K562 (cell line): ENCODE measurements around the gene ZNF83. TPM values are rescaled to one million over a fixed set of nuclear protein-coding genes. Genes with fewer than 3 reads are reported as not detected.
A peak's percentile ranks its signal among the peaks of the same experiment; 100 is the strongest.

Experiments used
- CAMTA2 ChIP-seq: fragments of 250-450 bp; sonication (Bioruptor Pico); conservative IDR thresholded peaks from 2 replicates; pipeline ENCODE4 v1.5.1; 2022
- CBX2 ChIP-seq: fragments of 200-600 bp; sonication (generic); IDR thresholded peaks from one replicate; pipeline ENCODE4 v1.6.1; 2012; ENCODE audit warnings: mild to moderate bottlenecking, low read length, inconsistent platforms; ENCODE audit not compliant: insufficient read depth, poor library complexity, severe bottlenecking
- CREB1 ChIP-seq, 2 experiments: sonication (generic) in 1 of 2; formaldehyde crosslinking in 1 of 2; IDR thresholded peaks; 2 replicates each; pipeline versions ENCODE4 v1.6.1 to v1.8.0; 2012 to 2022; ENCODE audit warnings: inconsistent platforms in 1 of 2, mild to moderate bottlenecking in 1 of 2, missing genetic modification reagents in 1 of 2, moderate library complexity in 1 of 2
- ILK ChIP-seq: fragments of 450-650 bp; IDR thresholded peaks from 2 replicates; pipeline ENCODE4 v1.6.1; 2016; ENCODE audit warnings: missing genetic modification characterization, low read depth, mild to moderate bottlenecking, missing compliant biosample characterization, moderate library complexity, borderline replicate concordance
- MEIS2 ChIP-seq: fragments of 450-650 bp; IDR thresholded peaks from 2 replicates; pipeline ENCODE4 v1.6.1; 2014; ENCODE audit warnings: mild to moderate bottlenecking; ENCODE audit not compliant: partially characterized antibody
- POLR2AphosphoS2 ChIP-seq: IDR thresholded peaks from 2 replicates; pipeline ENCODE4 v1.6.1; 2012; ENCODE audit warnings: low read length, improper control_type of control experiment
- SMARCA4 ChIP-seq: fragments of 450-650 bp; IDR thresholded peaks from 2 replicates; pipeline ENCODE4 v1.6.1; 2016
- XRCC5 ChIP-seq: fragments of 200-400 bp; formaldehyde crosslinking; IDR thresholded peaks from 2 replicates; pipeline ENCODE4 v1.6.1; 2017; ENCODE audit warnings: low read depth, mild to moderate bottlenecking, low read length
- ZNF253 ChIP-seq: fragments of 250-450 bp; sonication (Bioruptor Pico); conservative IDR thresholded peaks from 2 replicates; pipeline ENCODE4 v1.6.1; 2021; ENCODE audit warnings: mild to moderate bottlenecking
- ZNF316 ChIP-seq: fragments of 450-650 bp; IDR thresholded peaks from 2 replicates; pipeline ENCODE4 v1.6.1; 2016
- polyA plus RNA-seq, 8 experiments: library from polyadenylated mRNA; depleted of rRNA in 4 of 8; stranded (reverse) in 5 of 8; unstranded in 3 of 8; fragments of >200 nt; fragmentation: Nextera tagmentation in 2 of 8; fragmentation: Illumina TruSeq in 1 of 8; extraction: Ambion mirVana in 2 of 8; extraction: Trizol in 1 of 8; gene quantifications; 2 replicates each; pipeline versions ENCODE4 v1.2.1 to v1.2.3, GENCODE V29; 2011 to 2014; ENCODE audit warnings: inconsistent platforms in 1 of 8, missing spikeins in 1 of 8
- total RNA-seq, 7 experiments: library from RNA; depleted of rRNA in 6 of 7; stranded (reverse); fragments of >200 nt in 6 of 7; fragmentation: Illumina TruSeq in 2 of 7; extraction: Trizol in 2 of 7; gene quantifications; 2 replicates each; pipeline versions ENCODE4 v1.2.1 to v1.2.3, GENCODE V29; 2011 to 2021; ENCODE audit warnings: low replicate concordance in 1 of 7
- TF ChIP-seq, protein P1 (sequence below): sonication (generic); formaldehyde crosslinking; IDR thresholded peaks from 2 replicates; pipeline ENCODE4 v1.8.0; 2023; ENCODE audit warnings: mild to moderate bottlenecking, missing genetic modification reagents
- TF ChIP-seq, protein P2 (sequence below), 2 experiments: fragments of 450-650 bp; conservative IDR thresholded peaks; 2 replicates each; pipeline ENCODE4 v1.6.1; 2017; ENCODE audit warnings: mild to moderate bottlenecking in 2 of 2, moderate library complexity in 2 of 2
- TF ChIP-seq, protein P3 (sequence below): fragments of 250-450 bp; sonication (Bioruptor Pico); IDR thresholded peaks from 2 replicates; pipeline ENCODE4 v1.5.0; 2021; ENCODE audit warnings: mild to moderate bottlenecking, borderline replicate concordance

ZNF83 gene
- total and polyA plus RNA-seq, 9 of the 15 experiments (the other 6 are each of a cell fraction or from before 2014, with no cell fraction given) = 18.6 to 74.3 (median 51.9) TPM

DNA sequence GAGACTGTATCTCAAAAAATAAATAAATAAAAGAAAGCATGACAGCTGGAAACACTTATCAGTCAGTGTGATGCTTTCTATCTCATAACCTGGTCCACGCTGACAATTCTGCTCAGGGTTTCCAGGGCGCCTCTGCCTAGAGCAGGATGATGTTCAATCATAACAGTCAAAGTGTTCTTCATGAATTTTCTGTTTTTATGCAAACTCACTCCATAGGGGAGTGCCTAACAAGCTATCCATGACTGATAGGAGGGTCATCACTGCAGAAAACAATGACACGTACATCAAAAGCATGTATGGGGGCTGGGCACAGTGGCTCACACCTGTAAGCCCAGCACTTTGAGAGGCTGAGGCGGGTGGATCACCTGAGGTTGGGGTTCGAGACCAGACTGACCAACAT lies 41.4 kb upstream of the ZNF83 start (continued):
- TF ChIP-seq CBX2 (no peak), XRCC5 (no peak), ZNF253 (no peak), MEIS2 (peak; percentile 13), ILK (tag) (no peak), CREB1 (IDR thresholded peaks at IDR 0.05) (no peak), CREB1 (CRISPR knock-in tag; IDR thresholded peaks at IDR 0.05) (no peak), SMARCA4 (no peak), ZNF316 (peak; percentile 22; the same call in 1 of the 2 replicates), CAMTA2 (CRISPR knock-in tag) (no peak), POLR2AphosphoS2 (no peak)
- TF ChIP-seq, protein P1, sequence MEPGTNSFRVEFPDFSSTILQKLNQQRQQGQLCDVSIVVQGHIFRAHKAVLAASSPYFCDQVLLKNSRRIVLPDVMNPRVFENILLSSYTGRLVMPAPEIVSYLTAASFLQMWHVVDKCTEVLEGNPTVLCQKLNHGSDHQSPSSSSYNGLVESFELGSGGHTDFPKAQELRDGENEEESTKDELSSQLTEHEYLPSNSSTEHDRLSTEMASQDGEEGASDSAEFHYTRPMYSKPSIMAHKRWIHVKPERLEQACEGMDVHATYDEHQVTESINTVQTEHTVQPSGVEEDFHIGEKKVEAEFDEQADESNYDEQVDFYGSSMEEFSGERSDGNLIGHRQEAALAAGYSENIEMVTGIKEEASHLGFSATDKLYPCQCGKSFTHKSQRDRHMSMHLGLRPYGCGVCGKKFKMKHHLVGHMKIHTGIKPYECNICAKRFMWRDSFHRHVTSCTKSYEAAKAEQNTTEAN (CRISPR knock-in tag) = no peak
- TF ChIP-seq, protein P2, sequence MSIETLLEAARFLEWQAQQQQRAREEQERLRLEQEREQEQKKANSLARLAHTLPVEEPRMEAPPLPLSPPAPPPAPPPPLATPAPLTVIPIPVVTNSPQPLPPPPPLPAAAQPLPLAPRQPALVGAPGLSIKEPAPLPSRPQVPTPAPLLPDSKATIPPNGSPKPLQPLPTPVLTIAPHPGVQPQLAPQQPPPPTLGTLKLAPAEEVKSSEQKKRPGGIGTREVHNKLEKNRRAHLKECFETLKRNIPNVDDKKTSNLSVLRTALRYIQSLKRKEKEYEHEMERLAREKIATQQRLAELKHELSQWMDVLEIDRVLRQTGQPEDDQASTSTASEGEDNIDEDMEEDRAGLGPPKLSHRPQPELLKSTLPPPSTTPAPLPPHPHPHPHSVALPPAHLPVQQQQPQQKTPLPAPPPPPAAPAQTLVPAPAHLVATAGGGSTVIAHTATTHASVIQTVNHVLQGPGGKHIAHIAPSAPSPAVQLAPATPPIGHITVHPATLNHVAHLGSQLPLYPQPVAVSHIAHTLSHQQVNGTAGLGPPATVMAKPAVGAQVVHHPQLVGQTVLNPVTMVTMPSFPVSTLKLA (conservative IDR thresholded peaks at IDR 0.05) = no peak
- TF ChIP-seq, protein P3, sequence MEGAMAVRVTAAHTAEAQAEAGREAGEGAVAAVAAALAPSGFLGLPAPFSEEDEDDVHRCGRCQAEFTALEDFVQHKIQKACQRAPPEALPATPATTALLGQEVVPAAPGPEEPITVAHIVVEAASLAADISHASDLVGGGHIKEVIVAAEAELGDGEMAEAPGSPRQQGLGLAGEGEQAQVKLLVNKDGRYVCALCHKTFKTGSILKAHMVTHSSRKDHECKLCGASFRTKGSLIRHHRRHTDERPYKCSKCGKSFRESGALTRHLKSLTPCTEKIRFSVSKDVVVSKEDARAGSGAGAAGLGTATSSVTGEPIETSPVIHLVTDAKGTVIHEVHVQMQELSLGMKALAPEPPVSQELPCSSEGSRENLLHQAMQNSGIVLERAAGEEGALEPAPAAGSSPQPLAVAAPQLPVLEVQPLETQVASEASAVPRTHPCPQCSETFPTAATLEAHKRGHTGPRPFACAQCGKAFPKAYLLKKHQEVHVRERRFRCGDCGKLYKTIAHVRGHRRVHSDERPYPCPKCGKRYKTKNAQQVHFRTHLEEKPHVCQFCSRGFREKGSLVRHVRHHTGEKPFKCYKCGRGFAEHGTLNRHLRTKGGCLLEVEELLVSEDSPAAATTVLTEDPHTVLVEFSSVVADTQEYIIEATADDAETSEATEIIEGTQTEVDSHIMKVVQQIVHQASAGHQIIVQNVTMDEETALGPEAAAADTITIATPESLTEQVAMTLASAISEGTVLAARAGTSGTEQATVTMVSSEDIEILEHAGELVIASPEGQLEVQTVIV (CRISPR knock-in tag) = no peak
